H1 (cell line): ENCODE data around the gene CSNK1D. TPM values are rescaled to one million over a fixed set of nuclear protein-coding genes. Genes with fewer than 3 reads are reported as not detected.
A peak's percentile ranks its signal among the peaks of the same experiment; 100 is the strongest.

Experiments used
- CTCF ChIA-PET: fragments of 300-600 bp; sonication (Branson Sonifier 250); formaldehyde crosslinking; loops from one replicate; lab custom pipeline; 2021; ENCODE audit not compliant: partially characterized antibody; lab: Charles Lee
- POLR2A ChIA-PET: fragments of 300-600 bp; sonication (Branson Sonifier 250); formaldehyde crosslinking; loops from one replicate; lab custom pipeline; 2021; ENCODE audit warnings: inconsistent platforms; ENCODE audit not compliant: partially characterized antibody; lab: Charles Lee
- DNase-seq, 2 experiments: peaks; one replicate each; pipeline versions ENCODE4 v3.0.0 to v3.0.0-alpha.2; 2010 to 2022; ENCODE audit warnings: low spot score in 2 of 2, low read depth in 1 of 2, mixed read lengths in 1 of 2
- FAIRE-seq: peaks from 2 replicates; lab custom pipeline; 2011; peaks lifted over from hg19 to GRCh38; lab: Jason Lieb, UNC
- H2AFZ ChIP-seq: 2 replicates; pipeline ENCODE4 v1.8.1; 2012; ENCODE audit warnings: low read length, inconsistent platforms
- H2AK5ac ChIP-seq: 2 replicates; pipeline ENCODE4 v1.6.1; 2013; ENCODE audit warnings: low read depth, low read length
- H2BK120ac ChIP-seq: replicated peaks from 2 replicates; pipeline ENCODE3; 2013; ENCODE audit warnings: low read depth, low read length, inconsistent platforms
- H2BK12ac ChIP-seq: 2 replicates; pipeline ENCODE4 v1.6.1; 2013; ENCODE audit warnings: low read depth, low read length
- H2BK15ac ChIP-seq: 2 replicates; pipeline ENCODE4 v1.6.1; 2013; ENCODE audit warnings: low read length
- H2BK20ac ChIP-seq: 2 replicates; pipeline ENCODE4 v1.6.1; 2013; ENCODE audit warnings: low read length
- H2BK5ac ChIP-seq: 2 replicates; pipeline ENCODE4 v1.6.1; 2013; ENCODE audit warnings: low read depth, low read length
- H3K14ac ChIP-seq: 2 replicates; pipeline ENCODE4 v1.6.1; 2013; ENCODE audit warnings: inconsistent platforms; ENCODE audit not compliant: insufficient read length
- H3K18ac ChIP-seq: 2 replicates; pipeline ENCODE4 v1.6.1; 2013; ENCODE audit warnings: low read length; ENCODE audit errors: extremely low read depth
- H3K23ac ChIP-seq: 2 replicates; pipeline ENCODE4 v1.6.1; 2013; ENCODE audit warnings: inconsistent platforms; ENCODE audit not compliant: insufficient read length
- H3K23me2 ChIP-seq: 2 replicates; pipeline ENCODE4 v1.6.1; 2013; ENCODE audit warnings: low read depth, low read length
- H3K27ac ChIP-seq: 2 replicates; pipeline ENCODE4 v1.6.1; 2011; ENCODE audit warnings: low read depth, low read length, inconsistent platforms
- H3K27me3 ChIP-seq, 4 experiments: replicated peaks in 1 of 4; 1 replicate in 1 of 4; 2 replicates in 3 of 4; pipeline versions ENCODE4 v1.6.1 to v1.8.1; 2011 to 2013; ENCODE audit warnings: low read length in 3 of 4, mild to moderate bottlenecking in 3 of 4, inconsistent platforms in 2 of 4, mixed read lengths in 2 of 4, moderate library complexity in 1 of 4; ENCODE audit not compliant: control insufficient read depth in 3 of 4, insufficient read depth in 3 of 4; ENCODE audit errors: extremely low read depth in 1 of 4
- H3K36me3 ChIP-seq, 4 experiments: 2 replicates each; pipeline versions ENCODE4 v1.6.1 to v1.8.1; 2011 to 2013; ENCODE audit warnings: mild to moderate bottlenecking in 4 of 4, low read length in 3 of 4, moderate library complexity in 2 of 4, control low read depth in 1 of 4, inconsistent platforms in 1 of 4; ENCODE audit not compliant: insufficient read depth in 4 of 4, control insufficient read depth in 2 of 4
- H3K4ac ChIP-seq: replicated peaks from 2 replicates; pipeline ENCODE3; 2013; ENCODE audit warnings: low read length, low read depth, mixed read lengths, inconsistent platforms; ENCODE audit not compliant: insufficient read length
- H3K4me1 ChIP-seq, 4 experiments: replicated peaks in 1 of 4; 1 replicate in 1 of 4; 2 replicates in 3 of 4; pipeline versions ENCODE4 v1.6.1 to v1.8.1; 2011 to 2013; ENCODE audit warnings: low read length in 3 of 4, inconsistent platforms in 2 of 4, mixed read lengths in 1 of 4; ENCODE audit not compliant: insufficient read depth in 4 of 4, control insufficient read depth in 3 of 4
- H3K4me2 ChIP-seq, 2 experiments: 2 replicates each; pipeline versions ENCODE4 v1.6.1 to v1.8.1; 2011 to 2013; ENCODE audit warnings: low read depth in 2 of 2, low read length in 2 of 2, control low read depth in 1 of 2, inconsistent platforms in 1 of 2, mild to moderate bottlenecking in 1 of 2; ENCODE audit not compliant: insufficient read depth in 1 of 2
- H3K4me3 ChIP-seq, 4 experiments: fragments of 200-600, 300-600 bp in 1 of 4; sonication (generic), shearing (Covaris generic), sonication (Bioruptor Twin) in 1 of 4; 2 replicates each; pipeline versions ENCODE4 v1.5.1 to v1.8.1; 2011 to 2016; ENCODE audit warnings: low read length in 4 of 4, low read depth in 3 of 4, control low read depth in 2 of 4, inconsistent platforms in 2 of 4, mild to moderate bottlenecking in 2 of 4, mixed read lengths in 1 of 4, moderate library complexity in 1 of 4; ENCODE audit not compliant: insufficient read depth in 2 of 4; ENCODE audit errors: extremely low read depth in 1 of 4
- H3K56ac ChIP-seq: replicated peaks from 2 replicates; pipeline ENCODE3; 2013; ENCODE audit warnings: low read depth, mild to moderate bottlenecking, mixed read lengths, low read length, inconsistent platforms; ENCODE audit not compliant: insufficient read length
- H3K79me1 ChIP-seq: 2 replicates; pipeline ENCODE4 v1.6.1; 2013; ENCODE audit warnings: low read depth, low read length, control low read depth
- H3K79me2 ChIP-seq, 2 experiments: 2 replicates each; pipeline versions ENCODE4 v1.6.1 to v1.8.1; 2012 to 2013; ENCODE audit warnings: low read length in 2 of 2, mild to moderate bottlenecking in 2 of 2, inconsistent platforms in 1 of 2; ENCODE audit not compliant: insufficient read depth in 2 of 2, control insufficient read depth in 1 of 2
- H3K9ac ChIP-seq, 4 experiments: replicated peaks in 1 of 4; 1 replicate in 1 of 4; 2 replicates in 3 of 4; pipeline versions ENCODE4 v1.6.1 to v1.8.1; 2011 to 2013; ENCODE audit warnings: low read depth in 3 of 4, low read length in 3 of 4, control low read depth in 2 of 4, mild to moderate bottlenecking in 2 of 4, moderate library complexity in 2 of 4, inconsistent platforms in 1 of 4; ENCODE audit errors: extremely low read depth in 1 of 4
- H3K9me3 ChIP-seq, 2 experiments: 2 replicates each; pipeline versions ENCODE4 v1.6.1 to v1.8.1; 2012 to 2013; ENCODE audit warnings: mild to moderate bottlenecking in 2 of 2, moderate library complexity in 2 of 2, control low read depth in 1 of 2, inconsistent platforms in 1 of 2, low read depth in 1 of 2, low read length in 1 of 2, mixed read lengths in 1 of 2; ENCODE audit not compliant: insufficient read depth in 2 of 2
- H4K20me1 ChIP-seq, 2 experiments: replicated peaks in 1 of 2; 2 replicates each; pipeline versions ENCODE3 to v1.8.1; 2011 to 2013; ENCODE audit warnings: inconsistent platforms in 2 of 2, low read length in 2 of 2, mild to moderate bottlenecking in 1 of 2; ENCODE audit not compliant: insufficient read depth in 2 of 2, control insufficient read depth in 1 of 2
- H4K5ac ChIP-seq: 2 replicates; pipeline ENCODE4 v1.6.1; 2013; ENCODE audit warnings: low read length, low read depth, mixed read lengths, inconsistent platforms; ENCODE audit not compliant: insufficient read length
- H4K8ac ChIP-seq: 2 replicates; pipeline ENCODE4 v1.8.0; 2013; ENCODE audit warnings: mild to moderate bottlenecking, moderate library complexity, low read length, inconsistent platforms; ENCODE audit not compliant: insufficient read depth; ENCODE audit errors: extremely low read depth
- H4K91ac ChIP-seq: replicated peaks from 2 replicates; pipeline ENCODE3; 2013; ENCODE audit warnings: low read length, mixed read lengths, inconsistent platforms; ENCODE audit not compliant: insufficient read length
- BCL11A ChIP-seq, 2 experiments: IDR thresholded peaks; one replicate each; pipeline ENCODE4 v1.6.1; 2011; ENCODE audit warnings: low read depth in 2 of 2, low read length in 2 of 2, mild to moderate bottlenecking in 2 of 2
- CTBP2 ChIP-seq: IDR thresholded peaks from 2 replicates; pipeline ENCODE4 v1.7.0; 2011; ENCODE audit warnings: borderline replicate concordance, mild to moderate bottlenecking, moderate library complexity, mixed read lengths, low read length; ENCODE audit not compliant: insufficient read depth, insufficient read length
- RAD21 ChIP-seq, 2 experiments: IDR thresholded peaks in 1 of 2; conservative IDR thresholded peaks in 1 of 2; 2 replicates each; pipeline ENCODE4 v1.6.1; 2011; ENCODE audit warnings: low read depth in 2 of 2, low read length in 2 of 2, improper control_type of control experiment in 1 of 2, inconsistent platforms in 1 of 2, mild to moderate bottlenecking in 1 of 2, moderate library complexity in 1 of 2
- WGBS, 2 experiments: shearing (Covaris generic) in 1 of 2; methylation state at CpG; one replicate each; pipeline versions ENCODE4 v1.1.6 to v1.1.7; 2013 to 2015; ENCODE audit warnings: low lambda C conversion rate in 2 of 2, mixed read lengths in 2 of 2, inconsistent platforms in 1 of 2, low coverage in 1 of 2, missing lambda C conversion rate in 1 of 2; ENCODE audit not compliant: insufficient replicate concordance in 2 of 2, insufficient coverage in 1 of 2, insufficient read length in 1 of 2; ENCODE audit errors: extremely low coverage in 1 of 2, missing lambda C conversion rate in 1 of 2; 5-methylcytosine and 5-hydroxymethylcytosine counted together
- long read RNA-seq, 2 experiments: library from RNA in 1 of 2; library from capped mRNA in 1 of 2; stranded (forward); transcript quantifications; one replicate each; pipeline ENCODE4 v2.0.0, GENCODE V29; 2021; ENCODE audit warnings: inconsistent platforms in 1 of 2
- polyA minus RNA-seq, 3 experiments: library from RNA; depleted of rRNA, polyadenylated mRNA; stranded (reverse); fragments of >200 nt; gene quantifications; 1 replicate in 2 of 3; 2 replicates in 1 of 3; pipeline ENCODE4 v1.2.3, GENCODE V29; 2011
- polyA plus RNA-seq, 7 experiments: library from polyadenylated mRNA; depleted of rRNA in 3 of 7; stranded (reverse) in 5 of 7; unstranded in 2 of 7; fragments of >200 nt in 5 of 7; fragments of 200-250 nt in 2 of 7; gene quantifications; 1 replicate in 5 of 7; 2 replicates in 1 of 7; 4 replicates in 1 of 7; pipeline versions ENCODE4 v1.2.1 to v1.2.3, GENCODE V29; 2011 to 2013; ENCODE audit warnings: missing spikeins in 2 of 7, mixed read lengths in 2 of 7
- total RNA-seq: library from RNA; stranded (reverse); fragmentation: NEBNext Ultra II Directional; extraction: Animal tissue kit (Norgen Biotek cat#: 25700); gene quantifications from 2 replicates; pipeline ENCODE4 v1.2.1, GENCODE V29; 2021
- TF ChIP-seq, protein P1 (sequence below): IDR thresholded peaks from 2 replicates; pipeline ENCODE4 v1.6.1; 2011; ENCODE audit warnings: low read length, improper control_type of control experiment

The CSNK1D gene
- 103 and 107 TPM in 2 replicates for total RNA-seq
- polyA plus RNA-seq (2011; rRNA removed) = 73.5 and 114 TPM in 2 replicates
- polyA plus RNA-seq (2011; cell fraction: cytosol; rRNA removed) = 90.3 TPM
- polyA plus RNA-seq (2011; cell fraction: nucleus; rRNA removed) = 219 TPM
- polyA plus RNA-seq (2012, experiment 1 of 2) = 88.4 to 98.7 TPM (median 95.5 TPM) in 4 replicates
- 70.5 TPM for polyA plus RNA-seq (2012, experiment 2 of 2)
- polyA plus RNA-seq (2013, experiment 1 of 2) = 70.2 TPM
- polyA plus RNA-seq (2013, experiment 2 of 2) = 70.1 TPM
- 71.2 and 71.6 TPM in 2 replicates for polyA minus RNA-seq (2011; rRNA and poly(A)+ RNA removed)
- polyA minus RNA-seq (2011; cell fraction: cytosol; rRNA and poly(A)+ RNA removed) = 31.2 TPM
- polyA minus RNA-seq (2011; cell fraction: nucleus; rRNA and poly(A)+ RNA removed) = 60.9 TPM
- long read RNA-seq, experiment 1, transcript CSNK1D-202 (9 exons, 3,712 nt) = minor isoform, 7 of 49 reads
- long read RNA-seq, experiment 1, transcript CSNK1D-203 (10 exons, 2,047 nt) = major isoform, 10 of 49 reads
- long read RNA-seq, experiment 1, partial matches to known transcripts = 12 of 49 reads
- long read RNA-seq, experiment 1, other reads (novel, unspliced or antisense) = 17 of 49 reads
- long read RNA-seq, experiment 2, partial matches to known transcripts = 0 of 6 reads
- long read RNA-seq, experiment 2, other reads (novel, unspliced or antisense) = 6 of 6 reads

- H3K18ac ChIP-seq = no peak within 1 kb of the TSS
- peak within 1 kb of the TSS; percentile 61 for H2AFZ ChIP-seq
- no peak within 1 kb of the TSS for H3K4ac ChIP-seq
- peaks cover 6% of the 10 kb centered on the region for H3K23me2 ChIP-seq
- no peak within 1 kb of the TSS for H2BK20ac ChIP-seq
- H2BK12ac ChIP-seq = peak within 1 kb of the TSS; percentile 50; the same call in 1 of the 2 replicates
- peaks cover 0 to 5% (median 5%) of the 10 kb centered on the region in 4 experiments; a peak in 3 of 7 replicates for H3K27me3 ChIP-seq
- H3K4me2 ChIP-seq = peak within 1 kb of the TSS; percentile 71 to 97
- peak within 1 kb of the TSS; percentile 85 to 91 (median 90) for H3K9ac ChIP-seq
- H2BK5ac ChIP-seq = peak within 1 kb of the TSS; percentile 95
- H3K4me1 ChIP-seq = peaks cover 0 to 30% (median 7%) of the 10 kb centered on the region in 4 experiments; a peak in 6 of 7 replicates
- H3K9me3 ChIP-seq = no peaks in the 10 kb centered on the region
- peak within 1 kb of the TSS; percentile 72; the same call in 1 of the 2 replicates for H2BK15ac ChIP-seq
- H2BK120ac ChIP-seq = no peak within 1 kb of the TSS
- peaks cover 27 to 32% of the 10 kb centered on the region in 2 experiments for H4K20me1 ChIP-seq
- peak within 1 kb of the TSS; percentile 99; the same call in 1 of the 2 replicates for H4K8ac ChIP-seq
- peaks cover 3 to 21% (median 5%) of the 10 kb centered on the region in 4 experiments; a peak in 3 of 8 replicates for H3K36me3 ChIP-seq
- H3K56ac ChIP-seq = peak within 1 kb of the TSS; percentile 32
- ChIA-PET CTCF (interaction anchor here (1.2 kb wide), 1 partner anchor 37 kb away, joined by 3 read pairs; no protein-coding TSS in a partner anchor), POLR2A (interaction anchor here (0.6 to 6.4 kb wide), 22 partner anchors 9 to 588 kb away, joined by 3 to 41 read pairs (median 4); partner anchors contain the start of genes CCDC57, HEXD, OGFOD3 and SECTM1)
- no peak within 1 kb of the TSS for H3K23ac ChIP-seq
- H3K14ac ChIP-seq = no peak within 1 kb of the TSS
- H3K4me3 ChIP-seq = peak within 1 kb of the TSS; percentile 84 to 95 (median 89)
- peak within 1 kb of the TSS; percentile 77; the same call in 1 of the 2 replicates for H2AK5ac ChIP-seq
- FAIRE-seq (no peak), DNase-seq (peak in 1 of 2 experiments; percentile 97)
- H3K79me2 ChIP-seq = peaks cover 37 to 42% of the 10 kb centered on the region in 2 experiments
- H4K91ac ChIP-seq = peak within 1 kb of the TSS; percentile 72
- WGBS, 2 experiments = 9% methylated on average over 20 of the region's 80 CpGs; no CpG with 5 or more reads in 1 of the 2 experiments
- H3K79me1 ChIP-seq = peaks cover 13% of the 10 kb centered on the region
- peak within 1 kb of the TSS; percentile 95; the same call in 1 of the 2 replicates for H3K27ac ChIP-seq
- peak within 1 kb of the TSS; percentile 87 for H4K5ac ChIP-seq
- TF ChIP-seq, protein P1, sequence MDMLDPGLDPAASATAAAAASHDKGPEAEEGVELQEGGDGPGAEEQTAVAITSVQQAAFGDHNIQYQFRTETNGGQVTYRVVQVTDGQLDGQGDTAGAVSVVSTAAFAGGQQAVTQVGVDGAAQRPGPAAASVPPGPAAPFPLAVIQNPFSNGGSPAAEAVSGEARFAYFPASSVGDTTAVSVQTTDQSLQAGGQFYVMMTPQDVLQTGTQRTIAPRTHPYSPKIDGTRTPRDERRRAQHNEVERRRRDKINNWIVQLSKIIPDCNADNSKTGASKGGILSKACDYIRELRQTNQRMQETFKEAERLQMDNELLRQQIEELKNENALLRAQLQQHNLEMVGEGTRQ = no peak
- TF ChIP-seq BCL11A (IDR thresholded peaks at IDR 0.05; ENCODE audit: low read depth in 2 of 2, low read length in 2 of 2) (no peak), CTBP2 (no peak), RAD21 (IDR thresholded peaks at IDR 0.05 in 1 of 2, conservative IDR thresholded peaks at IDR 0.05 in 1 of 2; ENCODE audit: low read depth in 2 of 2, low read length in 2 of 2) (no peak)
Measured at GRCh38 chr17:82273327-82274133, at the start of gene CSNK1D. Gene CSNK1D (minus strand): TSS chr17:82273700. CDS start chr17:82273381, 319 bp downstream.
